Endodermal cell (in vitro differentiated cells): ENCODE data around the gene TOGARAM1. TPM values are rescaled to one million over a fixed set of nuclear protein-coding genes. Genes with fewer than 3 reads are reported as not detected.

Experiments used
- DNase-seq: peaks from one replicate; pipeline ENCODE4 v3.0.0-alpha.2; 2017
- H3K27ac ChIP-seq: 2 replicates; pipeline ENCODE4 v1.5.1; 2013; ENCODE audit warnings: mild to moderate bottlenecking, low read depth, low read length, moderate library complexity
- H3K27me3 ChIP-seq: 2 replicates; pipeline ENCODE4 v1.6.1; 2013; ENCODE audit warnings: mild to moderate bottlenecking, low read length, moderate library complexity; ENCODE audit not compliant: insufficient read depth, control insufficient read depth, poor library complexity, severe bottlenecking
- H3K36me3 ChIP-seq: 2 replicates; pipeline ENCODE4 v1.7.0; 2013; ENCODE audit warnings: mild to moderate bottlenecking, low read length, moderate library complexity; ENCODE audit not compliant: control insufficient read depth, insufficient read depth
- H3K4me1 ChIP-seq: one replicate; pipeline ENCODE4 v1.7.0; 2013; ENCODE audit warnings: low read length; ENCODE audit not compliant: control insufficient read depth, insufficient read depth
- H3K4me3 ChIP-seq: 2 replicates; pipeline ENCODE4 v1.5.1; 2013; ENCODE audit warnings: mild to moderate bottlenecking, low read length, moderate library complexity
- H3K9ac ChIP-seq: 2 replicates; pipeline ENCODE4 v1.6.1; 2013; ENCODE audit warnings: mild to moderate bottlenecking, low read length, moderate library complexity; ENCODE audit not compliant: poor library complexity, severe bottlenecking; ENCODE audit errors: extremely low read depth
- H3K9me3 ChIP-seq: 2 replicates; pipeline ENCODE4 v1.6.1; 2013; ENCODE audit warnings: mild to moderate bottlenecking, low read length, moderate library complexity; ENCODE audit not compliant: control insufficient read depth
- H3K27ac Mint-ChIP-seq: 2 replicates; pipeline ENCODE4 v1.8.0; 2020; ENCODE audit warnings: mixed read lengths
- H3K27me3 Mint-ChIP-seq: 2 replicates; pipeline ENCODE4 v1.8.0; 2021; ENCODE audit warnings: mild to moderate bottlenecking, mixed read lengths; ENCODE audit not compliant: insufficient read depth
- H3K36me3 Mint-ChIP-seq: 2 replicates; pipeline ENCODE4 v1.8.0; 2020; ENCODE audit warnings: low read depth, mixed read lengths
- H3K4me1 Mint-ChIP-seq: 2 replicates; pipeline ENCODE4 v1.8.0; 2020; ENCODE audit warnings: mixed read lengths
- H3K4me3 Mint-ChIP-seq: 2 replicates; pipeline ENCODE4 v1.8.0; 2020; ENCODE audit warnings: mild to moderate bottlenecking, moderate library complexity, mixed read lengths
- H3K9me3 Mint-ChIP-seq: 2 replicates; pipeline ENCODE4 v1.8.0; 2020; ENCODE audit warnings: mild to moderate bottlenecking, mixed read lengths
- WGBS, 2 experiments: methylation state at CpG; one replicate each; pipeline versions ENCODE4 v1.1.5 to v1.1.7; 2013; ENCODE audit warnings: missing lambda C conversion rate in 2 of 2, mixed read lengths in 1 of 2; ENCODE audit not compliant: insufficient coverage in 1 of 2, insufficient read length in 1 of 2; 5-methylcytosine and 5-hydroxymethylcytosine counted together
- total RNA-seq, 2 donors: library from RNA; stranded (reverse); fragmentation: NEBNext Ultra II Directional in 1 of 2; extraction: Animal tissue kit (Norgen Biotek cat#: 25700) in 1 of 2; gene quantifications; 2 replicates in 1 of 2; 3 replicates in 1 of 2; pipeline ENCODE4 v1.2.1, GENCODE V29; 2021
- TF ChIP-seq, protein P1 (sequence below): fragments of 200-600 bp; sonication (generic); conservative IDR thresholded peaks from 2 replicates; pipeline ENCODE4 v1.5.0; 2021; ENCODE audit warnings: antibody characterized with exemption, mild to moderate bottlenecking

TOGARAM1 gene
- total RNA-seq, 2 donors from 2014 or later, result 12.3 to 13.7 TPM

- WGBS, 2 experiments, result 92 to 100% methylated on average over 1 to 2 of the region's 2 CpGs
Measured at GRCh38 chr14:45003924-45004323, 41.9 kb downstream of the TOGARAM1 start.

DNA sequence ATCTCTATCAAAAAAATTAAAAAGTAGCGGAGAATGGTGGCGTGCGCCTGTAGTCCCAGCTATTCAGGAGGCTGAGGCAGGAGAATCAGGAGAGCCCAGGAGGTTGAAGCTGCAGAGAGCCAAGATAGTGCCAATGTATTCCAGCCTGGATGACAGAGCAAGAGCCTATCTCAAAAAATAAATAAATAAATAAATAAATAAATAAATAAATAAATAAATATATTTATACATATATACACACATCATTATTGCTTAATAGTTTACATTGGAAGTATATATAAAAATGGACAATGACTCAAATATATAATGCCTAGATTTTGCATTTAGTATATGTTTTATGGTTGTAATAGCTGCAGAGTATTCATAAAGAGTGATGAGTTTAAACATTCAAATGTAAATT, 53.1 kb downstream of the TOGARAM1 start:
- Histone ChIP-seq H3K36me3 (peaks cover 38% of the 10 kb centered on the region), H3K9me3 (peaks cover 8% of the 10 kb centered on the region), H3K27ac (no peak overlapping the region), H3K27me3 (no peaks in the 10 kb centered on the region), H3K4me3 (no peak overlapping the region), H3K4me1 (peaks cover 4% of the 10 kb centered on the region), H3K9ac (no peak overlapping the region)
- Mint-ChIP-seq H3K27me3 (no peaks in the 10 kb centered on the region), H3K9me3 (no peaks in the 10 kb centered on the region), H3K4me1 (peaks cover 6% of the 10 kb centered on the region), H3K27ac (no peak overlapping the region), H3K4me3 (no peak overlapping the region), H3K36me3 (peaks cover 47% of the 10 kb centered on the region)
- no peak for DNase-seq
- WGBS, 2 experiments, result 100% methylated on average over 2 to 3 of the region's 3 CpGs
- TF ChIP-seq, protein P1, sequence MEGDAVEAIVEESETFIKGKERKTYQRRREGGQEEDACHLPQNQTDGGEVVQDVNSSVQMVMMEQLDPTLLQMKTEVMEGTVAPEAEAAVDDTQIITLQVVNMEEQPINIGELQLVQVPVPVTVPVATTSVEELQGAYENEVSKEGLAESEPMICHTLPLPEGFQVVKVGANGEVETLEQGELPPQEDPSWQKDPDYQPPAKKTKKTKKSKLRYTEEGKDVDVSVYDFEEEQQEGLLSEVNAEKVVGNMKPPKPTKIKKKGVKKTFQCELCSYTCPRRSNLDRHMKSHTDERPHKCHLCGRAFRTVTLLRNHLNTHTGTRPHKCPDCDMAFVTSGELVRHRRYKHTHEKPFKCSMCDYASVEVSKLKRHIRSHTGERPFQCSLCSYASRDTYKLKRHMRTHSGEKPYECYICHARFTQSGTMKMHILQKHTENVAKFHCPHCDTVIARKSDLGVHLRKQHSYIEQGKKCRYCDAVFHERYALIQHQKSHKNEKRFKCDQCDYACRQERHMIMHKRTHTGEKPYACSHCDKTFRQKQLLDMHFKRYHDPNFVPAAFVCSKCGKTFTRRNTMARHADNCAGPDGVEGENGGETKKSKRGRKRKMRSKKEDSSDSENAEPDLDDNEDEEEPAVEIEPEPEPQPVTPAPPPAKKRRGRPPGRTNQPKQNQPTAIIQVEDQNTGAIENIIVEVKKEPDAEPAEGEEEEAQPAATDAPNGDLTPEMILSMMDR, result no peak

More at GRCh38 chr14:45003924-45004323, 41.9 kb downstream of the TOGARAM1 start:
- Histone ChIP-seq H3K9me3 (no peaks in the 10 kb centered on the region), H3K27ac (no peak overlapping the region), H3K36me3 (peaks cover 7% of the 10 kb centered on the region), H3K27me3 (no peaks in the 10 kb centered on the region), H3K9ac (no peak overlapping the region), H3K4me1 (no peaks in the 10 kb centered on the region), H3K4me3 (no peak overlapping the region)
- H3K27me3 Mint-ChIP-seq, result no peaks in the 10 kb centered on the region
- H3K36me3 Mint-ChIP-seq, result peaks cover 19% of the 10 kb centered on the region
- H3K4me3 Mint-ChIP-seq, result no peak overlapping the region
- H3K4me1 Mint-ChIP-seq, result peaks cover 8% of the 10 kb centered on the region
- TF ChIP-seq, protein P1, result no peak
- no peak overlapping the region for H3K27ac Mint-ChIP-seq
- DNase-seq, result no peak
- H3K9me3 Mint-ChIP-seq, result no peaks in the 10 kb centered on the region

DNA sequence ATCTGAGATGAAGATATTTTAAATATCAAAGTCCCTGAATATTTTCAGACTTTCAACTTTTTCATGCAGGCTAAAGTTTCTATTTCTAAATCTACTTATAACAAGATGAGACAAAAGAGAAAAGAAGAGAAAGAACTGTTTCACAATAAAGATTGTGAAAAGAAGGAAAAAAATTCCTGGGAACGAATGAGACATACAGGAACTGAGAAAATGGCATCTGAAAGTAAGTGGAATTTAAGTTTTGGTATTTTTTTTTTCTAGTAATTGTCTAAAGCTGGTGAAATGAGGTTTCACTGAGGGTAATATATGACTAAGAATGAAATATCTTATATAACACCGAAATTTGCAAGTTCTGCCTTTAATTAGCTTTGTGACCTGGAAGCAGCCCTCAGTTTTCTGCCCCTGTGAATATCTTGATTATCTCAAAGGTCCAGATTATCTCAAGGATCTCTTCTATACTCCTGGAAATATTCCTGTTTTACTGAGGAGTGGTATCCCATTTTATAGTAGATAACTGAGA, 66.2 kb downstream of the TOGARAM1 start:
- no peak overlapping the region for H3K27ac ChIP-seq
- DNase-seq, result no peak
- H3K4me1 ChIP-seq, result no peaks in the 10 kb centered on the region
- TF ChIP-seq, protein P1, result no peak
- 93 to 100% methylated on average over 2 of the region's 2 CpGs for WGBS, 2 experiments
- Mint-ChIP-seq H3K4me1 (peaks cover 6% of the 10 kb centered on the region), H3K27ac (no peak overlapping the region), H3K9me3 (no peaks in the 10 kb centered on the region), H3K36me3 (peaks cover 40% of the 10 kb centered on the region), H3K27me3 (no peaks in the 10 kb centered on the region), H3K4me3 (no peak overlapping the region)
- H3K4me3 ChIP-seq, result no peak overlapping the region
- H3K36me3 ChIP-seq, result peaks cover 66% of the 10 kb centered on the region
- no peak overlapping the region for H3K9ac ChIP-seq
- H3K27me3 ChIP-seq, result no peaks in the 10 kb centered on the region
- no peaks in the 10 kb centered on the region for H3K9me3 ChIP-seq
